ENCODE measurements around the gene TGFBR3L.
"Not testable (repeated sequence)": the region's sequence is repeated elsewhere in the genome, so short reads cannot be mapped to it uniquely, and the experiment has no call there.

Gene TGFBR3L

DNA sequence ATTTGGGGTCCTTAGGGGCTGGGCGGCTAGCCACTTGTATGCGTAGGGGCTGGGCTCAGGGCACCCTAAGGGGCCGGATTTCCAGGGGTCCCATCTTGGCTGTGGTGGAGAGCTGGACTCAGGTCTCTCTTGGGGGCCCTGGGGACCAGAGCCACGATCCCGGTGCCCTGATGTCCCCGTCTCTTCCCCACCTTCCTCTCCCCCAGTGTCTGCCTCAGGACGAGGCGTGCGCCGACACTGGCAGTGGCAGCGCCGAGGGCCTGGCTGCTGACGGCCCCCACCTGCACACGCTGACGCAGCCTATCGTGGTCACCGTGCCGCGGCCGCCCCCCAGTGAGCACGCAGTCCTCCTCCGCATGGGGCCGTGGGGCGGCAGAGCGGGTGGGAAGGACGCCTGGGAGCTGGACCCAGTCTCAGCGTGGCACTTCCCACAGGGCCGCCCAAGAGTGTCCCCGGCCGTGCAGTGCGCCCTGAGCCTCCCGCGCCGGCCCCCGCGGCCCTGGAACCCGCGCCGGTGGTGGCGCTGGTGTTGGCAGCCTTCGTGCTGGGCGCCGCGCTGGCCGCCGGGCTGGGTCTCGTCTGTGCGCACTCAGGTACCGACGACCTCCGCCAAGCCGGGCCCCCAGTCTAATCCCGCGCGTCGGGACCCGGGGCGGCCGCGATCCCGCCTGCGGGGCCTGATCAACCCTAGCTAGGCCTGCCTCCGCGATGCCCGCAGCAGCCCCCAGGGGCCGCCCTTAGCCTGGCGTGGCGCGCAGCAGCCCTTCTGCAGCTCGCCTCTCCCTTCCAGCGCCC is 2.8 kb downstream of the TGFBR3L start:
- H3K27ac ChIP-seq (ENCODE audit: low read depth in 2 of 2, low read length in 2 of 2), result peak overlapping the region in 1 of 2 donors; percentile 23
- H3K9me3 ChIP-seq (ENCODE audit: control insufficient read depth in 2 of 2, low read length in 2 of 2), result no peaks in the 10 kb centered on the region
- peaks cover 30 to 34% of the 10 kb centered on the region in 2 donors for H3K4me1 ChIP-seq (ENCODE audit: control insufficient read depth in 2 of 2, insufficient read depth in 2 of 2, low read length in 2 of 2)
- peaks cover 4 to 6% of the 10 kb centered on the region in 2 donors for H3K36me3 ChIP-seq (ENCODE audit: control insufficient read depth in 2 of 2, insufficient read depth in 2 of 2, low read length in 2 of 2)
- H3K9ac ChIP-seq (ENCODE audit: low read depth in 1 of 2, low read length in 2 of 2), result peak overlapping the region in 1 of 2 donors; percentile 25
- peak overlapping the region in 1 of 2 donors; percentile 38 for H3K4me3 ChIP-seq (ENCODE audit: low read length in 2 of 2)
- H3K27me3 ChIP-seq (ENCODE audit: control insufficient read depth in 2 of 2, insufficient read depth in 2 of 2, low read length in 2 of 2), result peaks cover 23 to 26% of the 10 kb centered on the region in 2 donors

- peak overlapping the region in 1 of 2 donors; percentile 38 for H3K4me3 ChIP-seq (ENCODE audit: low read length in 2 of 2)
- peaks cover 30 to 34% of the 10 kb centered on the region in 2 donors for H3K4me1 ChIP-seq (ENCODE audit: control insufficient read depth in 2 of 2, insufficient read depth in 2 of 2, low read length in 2 of 2)
- H3K27me3 ChIP-seq (ENCODE audit: control insufficient read depth in 2 of 2, insufficient read depth in 2 of 2, low read length in 2 of 2), result peaks cover 23 to 26% of the 10 kb centered on the region in 2 donors
- H3K9me3 ChIP-seq (ENCODE audit: control insufficient read depth in 2 of 2, low read length in 2 of 2); H3K36me3 ChIP-seq (ENCODE audit: control insufficient read depth in 2 of 2, insufficient read depth in 2 of 2, low read length in 2 of 2); H3K9ac ChIP-seq (ENCODE audit: low read depth in 1 of 2, low read length in 2 of 2); H3K27ac ChIP-seq (ENCODE audit: low read depth in 2 of 2, low read length in 2 of 2): not testable (repeated sequence)
These were observed 3.5 kb downstream of the TGFBR3L start for GRCh38 chr19:7918062-7918614.

GRCh38 chr19:7918615-7919421 is 4.2 kb downstream of the TGFBR3L start:
- Histone ChIP-seq H3K9me3 (ENCODE audit: control insufficient read depth in 2 of 2, low read length in 2 of 2) (no peaks in the 10 kb centered on the region), H3K4me3 (ENCODE audit: low read length in 2 of 2) (peak overlapping the region; percentile 7 to 63), H3K36me3 (ENCODE audit: control insufficient read depth in 2 of 2, insufficient read depth in 2 of 2, low read length in 2 of 2) (peaks cover 0 to 6% of the 10 kb centered on the region in 2 donors), H3K27me3 (ENCODE audit: control insufficient read depth in 2 of 2, insufficient read depth in 2 of 2, low read length in 2 of 2) (peaks cover 23 to 26% of the 10 kb centered on the region in 2 donors), H3K4me1 (ENCODE audit: control insufficient read depth in 2 of 2, insufficient read depth in 2 of 2, low read length in 2 of 2) (peaks cover 30 to 34% of the 10 kb centered on the region in 2 donors), H3K27ac (ENCODE audit: low read depth in 2 of 2, low read length in 2 of 2) (no peak overlapping the region), H3K9ac (ENCODE audit: low read depth in 1 of 2, low read length in 2 of 2) (no peak overlapping the region)

GRCh38 chr19:7919610-7920518 is 5.2 kb downstream of the TGFBR3L start, which contains the start of gene SNAPC2:
TSS of gene SNAPC2 (plus strand) at chr19:7920338. CDS start at chr19:7920367, 29 bp downstream.
- peak within 1 kb of the TSS; percentile 93 to 96 for H3K27ac ChIP-seq (ENCODE audit: low read depth in 2 of 2, low read length in 2 of 2)
- H3K4me1 ChIP-seq (ENCODE audit: control insufficient read depth in 2 of 2, insufficient read depth in 2 of 2, low read length in 2 of 2), result peaks cover 30 to 34% of the 10 kb centered on the region in 2 donors
- peaks cover 0 to 6% of the 10 kb centered on the region in 2 donors for H3K36me3 ChIP-seq (ENCODE audit: control insufficient read depth in 2 of 2, insufficient read depth in 2 of 2, low read length in 2 of 2)
- H3K4me3 ChIP-seq (ENCODE audit: low read length in 2 of 2), result peak within 1 kb of the TSS; percentile 65 to 86
- peaks cover 18 to 22% of the 10 kb centered on the region in 2 donors for H3K27me3 ChIP-seq (ENCODE audit: control insufficient read depth in 2 of 2, insufficient read depth in 2 of 2, low read length in 2 of 2)
- H3K9me3 ChIP-seq (ENCODE audit: control insufficient read depth in 2 of 2, low read length in 2 of 2), result no peaks in the 10 kb centered on the region
- H3K9ac ChIP-seq (ENCODE audit: low read depth in 1 of 2, low read length in 2 of 2), result peak within 1 kb of the TSS; percentile 69 to 83

GRCh38 chr19:7920519-7921301 is 6.1 kb downstream of the TGFBR3L start:
- Histone ChIP-seq H3K9ac (ENCODE audit: low read depth in 1 of 2, low read length in 2 of 2) (peak overlapping the region; percentile 69 to 83), H3K9me3 (ENCODE audit: control insufficient read depth in 2 of 2, low read length in 2 of 2) (no peaks in the 10 kb centered on the region)

GRCh38 chr19:7921302-7921966 is 6.8 kb downstream of the TGFBR3L start:
- Histone ChIP-seq H3K9ac (ENCODE audit: low read depth in 1 of 2, low read length in 2 of 2) (peak overlapping the region; percentile 58 to 83), H3K27ac (ENCODE audit: low read depth in 2 of 2, low read length in 2 of 2) (peak overlapping the region; percentile 80 to 90), H3K4me3 (ENCODE audit: low read length in 2 of 2) (peak overlapping the region; percentile 59 to 86), H3K36me3 (ENCODE audit: control insufficient read depth in 2 of 2, insufficient read depth in 2 of 2, low read length in 2 of 2) (peaks cover 0 to 6% of the 10 kb centered on the region in 2 donors), H3K9me3 (ENCODE audit: control insufficient read depth in 2 of 2, low read length in 2 of 2) (no peaks in the 10 kb centered on the region), H3K4me1 (ENCODE audit: control insufficient read depth in 2 of 2, insufficient read depth in 2 of 2, low read length in 2 of 2) (peaks cover 33% of the 10 kb centered on the region in 2 donors), H3K27me3 (ENCODE audit: control insufficient read depth in 2 of 2, insufficient read depth in 2 of 2, low read length in 2 of 2) (peaks cover 9 to 14% of the 10 kb centered on the region in 2 donors)

More at GRCh38 chr19:7920519-7921301, 6.1 kb downstream of the TGFBR3L start:
- Histone ChIP-seq H3K27ac (ENCODE audit: low read depth in 2 of 2, low read length in 2 of 2) (peak overlapping the region; percentile 93 to 96), H3K27me3 (ENCODE audit: control insufficient read depth in 2 of 2, insufficient read depth in 2 of 2, low read length in 2 of 2) (peaks cover 13 to 17% of the 10 kb centered on the region in 2 donors), H3K4me1 (ENCODE audit: control insufficient read depth in 2 of 2, insufficient read depth in 2 of 2, low read length in 2 of 2) (peaks cover 31 to 33% of the 10 kb centered on the region in 2 donors), H3K36me3 (ENCODE audit: control insufficient read depth in 2 of 2, insufficient read depth in 2 of 2, low read length in 2 of 2) (peaks cover 0 to 6% of the 10 kb centered on the region in 2 donors), H3K4me3 (ENCODE audit: low read length in 2 of 2) (peak overlapping the region; percentile 65 to 86)

DNA sequence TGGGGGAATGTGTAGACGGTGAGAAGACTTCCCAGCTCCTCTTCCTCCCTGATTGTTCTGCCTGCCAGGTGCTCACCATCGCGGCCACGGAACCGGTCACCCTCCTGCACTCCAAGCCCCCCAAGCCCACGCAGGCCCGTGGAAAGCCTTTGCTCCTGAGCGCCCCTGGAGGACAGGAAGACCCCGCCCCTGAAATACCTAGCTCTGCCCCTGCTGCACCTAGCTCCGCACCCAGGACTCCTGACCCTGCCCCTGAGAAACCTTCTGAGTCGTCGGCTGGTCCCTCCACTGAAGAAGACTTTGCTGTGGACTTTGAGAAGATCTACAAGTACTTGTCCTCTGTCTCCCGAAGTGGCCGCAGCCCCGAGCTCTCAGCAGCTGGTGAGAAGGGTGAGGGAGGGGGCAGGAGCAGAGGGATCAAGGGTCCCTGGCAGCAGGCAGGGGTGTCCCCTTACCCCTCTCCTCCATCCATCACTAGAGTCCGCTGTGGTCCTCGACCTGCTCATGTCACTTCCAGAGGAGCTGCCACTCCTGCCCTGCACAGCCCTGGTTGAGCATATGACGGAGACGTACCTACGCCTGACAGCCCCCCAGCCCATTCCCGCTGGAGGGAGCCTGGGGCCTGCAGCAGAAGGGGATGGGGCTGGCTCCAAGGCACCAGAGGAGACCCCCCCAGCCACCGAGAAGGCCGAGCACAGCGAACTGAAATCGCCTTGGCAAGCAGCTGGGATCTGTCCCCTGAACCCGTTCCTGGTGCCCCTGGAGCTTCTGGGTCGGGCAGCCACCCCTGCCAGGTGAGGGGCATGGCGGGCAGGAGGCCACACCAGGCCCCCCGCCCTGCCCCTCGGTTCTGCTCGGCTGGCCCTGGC is 7.6 kb downstream of the TGFBR3L start:
- no peaks in the 10 kb centered on the region for H3K9me3 ChIP-seq (ENCODE audit: control insufficient read depth in 2 of 2, low read length in 2 of 2)
- peaks cover 7 to 11% of the 10 kb centered on the region in 2 donors for H3K27me3 ChIP-seq (ENCODE audit: control insufficient read depth in 2 of 2, insufficient read depth in 2 of 2, low read length in 2 of 2)
- peaks cover 0 to 6% of the 10 kb centered on the region in 2 donors for H3K36me3 ChIP-seq (ENCODE audit: control insufficient read depth in 2 of 2, insufficient read depth in 2 of 2, low read length in 2 of 2)
- no peak overlapping the region for H3K27ac ChIP-seq (ENCODE audit: low read depth in 2 of 2, low read length in 2 of 2)
- peaks cover 31 to 32% of the 10 kb centered on the region in 2 donors for H3K4me1 ChIP-seq (ENCODE audit: control insufficient read depth in 2 of 2, insufficient read depth in 2 of 2, low read length in 2 of 2)
- peak overlapping the region in 1 of 2 donors; percentile 86 for H3K4me3 ChIP-seq (ENCODE audit: low read length in 2 of 2)
- H3K9ac ChIP-seq (ENCODE audit: low read depth in 1 of 2, low read length in 2 of 2), result peak overlapping the region; percentile 58 to 83

- Histone ChIP-seq H3K9me3 (ENCODE audit: control insufficient read depth in 2 of 2, low read length in 2 of 2) (no peaks in the 10 kb centered on the region), H3K4me3 (ENCODE audit: low read length in 2 of 2) (no peak overlapping the region), H3K27ac (ENCODE audit: low read depth in 2 of 2, low read length in 2 of 2) (peak overlapping the region in 1 of 2 donors; percentile 16), H3K27me3 (ENCODE audit: control insufficient read depth in 2 of 2, insufficient read depth in 2 of 2, low read length in 2 of 2) (peaks cover 3 to 9% of the 10 kb centered on the region in 2 donors), H3K4me1 (ENCODE audit: control insufficient read depth in 2 of 2, insufficient read depth in 2 of 2, low read length in 2 of 2) (peaks cover 26 to 29% of the 10 kb centered on the region in 2 donors), H3K9ac (ENCODE audit: low read depth in 1 of 2, low read length in 2 of 2) (no peak overlapping the region), H3K36me3 (ENCODE audit: control insufficient read depth in 2 of 2, insufficient read depth in 2 of 2, low read length in 2 of 2) (peaks cover 0 to 6% of the 10 kb centered on the region in 2 donors)
These were observed 8.2 kb downstream of the TGFBR3L start for GRCh38 chr19:7922836-7923195.

Data from mucosa of rectum (tissue), 2 donors.